Stimulated activated CD8-positive, alpha-beta memory T cell treated with anti-CD3 and anti-CD28 coated beads, Interleukin-7, amount 100 ng/mL, for 4 hours (primary cell): ENCODE results near the gene RFPL2.

Experiments
- DNase-seq, 2 donors: peaks; one replicate each; pipeline ENCODE4 v3.0.0-alpha.2; 2020; ENCODE audit warnings: low read depth in 2 of 2

RFPL2 gene

GRCh38 chr22:32204856-32205722 lies at the start of gene RFPL2:
TSS of gene RFPL2 (minus strand) at chr22:32205073. CDS start at chr22:32202451, 2,622 bp downstream.
- peak in 1 of 2 donors; percentile 17 for DNase-seq

GRCh38 chr22:32249231-32249630 lies 44.4 kb upstream of the RFPL2 start:
- DNase-seq, result no peak

GRCh38 chr22:32248276-32248675 lies 43.4 kb upstream of the RFPL2 start:
- no peak for DNase-seq

GRCh38 chr22:32246166-32246565 lies 41.3 kb upstream of the RFPL2 start:
- no peak for DNase-seq

GRCh38 chr22:32245042-32245441 lies 40.2 kb upstream of the RFPL2 start:
- DNase-seq, result no peak

- no peak for DNase-seq
Measured at GRCh38 chr22:32244547-32244946, 39.7 kb upstream of the RFPL2 start.

GRCh38 chr22:32240461-32240860 lies 35.6 kb upstream of the RFPL2 start:
- no peak for DNase-seq

GRCh38 chr22:32237906-32238305 lies 33.0 kb upstream of the RFPL2 start:
- no peak for DNase-seq

- no peak for DNase-seq
Measured at GRCh38 chr22:32236970-32237369, 32.1 kb upstream of the RFPL2 start.

GRCh38 chr22:32233091-32233490 lies 28.2 kb upstream of the RFPL2 start:
- no peak for DNase-seq

- DNase-seq, result no peak
Measured at GRCh38 chr22:32232191-32232830, 27.4 kb upstream of the RFPL2 start.

GRCh38 chr22:32226326-32227104 lies 21.6 kb upstream of the RFPL2 start:
- DNase-seq, result no peak

- no peak for DNase-seq
Measured at GRCh38 chr22:32222991-32223390, 18.1 kb upstream of the RFPL2 start.

GRCh38 chr22:32219026-32219425 lies 14.2 kb upstream of the RFPL2 start:
- DNase-seq, result no peak

- DNase-seq, result no peak
Measured at GRCh38 chr22:32218470-32218869, 13.6 kb upstream of the RFPL2 start.

- no peak for DNase-seq
Measured at GRCh38 chr22:32217465-32217864, 12.6 kb upstream of the RFPL2 start.

GRCh38 chr22:32216911-32217310 lies 12.0 kb upstream of the RFPL2 start:
- DNase-seq, result no peak

GRCh38 chr22:32211011-32211410 lies 6.1 kb upstream of the RFPL2 start:
- DNase-seq, result no peak

GRCh38 chr22:32208681-32209080 lies 3.8 kb upstream of the RFPL2 start:
- no peak for DNase-seq

- DNase-seq, result no peak
Measured at GRCh38 chr22:32207971-32208480, 3.2 kb upstream of the RFPL2 start.

- no peak for DNase-seq
Measured at GRCh38 chr22:32206774-32207758, 2.2 kb upstream of the RFPL2 start.
